Spleen (tissue), 7 donors: ENCODE data around the gene FZD4.

Experiments
- POLR2A ChIP-seq, 3 donors: fragments of 450-650 bp; IDR thresholded peaks; one replicate each; pipeline ENCODE4 v1.5.1; 2017; ENCODE audit warnings: antibody characterized with exemption in 3 of 3, mild to moderate bottlenecking in 1 of 3
- POLR2AphosphoS5 ChIP-seq, 3 donors: sonication (generic); formaldehyde crosslinking; IDR thresholded peaks; one replicate each; pipeline ENCODE4 v1.5.1; 2017; ENCODE audit warnings: antibody characterized with exemption in 3 of 3
- TF ChIP-seq, protein P1 (sequence below), 11 experiments: fragments of 200-600 bp in 7 of 11; fragments of 450-650 bp in 4 of 11; sonication (generic) in 4 of 11; IDR thresholded peaks in 8 of 11; conservative IDR thresholded peaks in 3 of 11; 1 replicate in 7 of 11; 2 replicates in 4 of 11; pipeline versions ENCODE4 v1.4.0 to v1.8.0; 2016 to 2021; ENCODE audit warnings: antibody characterized with exemption in 11 of 11, inconsistent platforms in 4 of 11, mild to moderate bottlenecking in 1 of 11
- donor health status: DM: no; HTN: no; CAD: no; lungs with moderate emphysema.
- donor health status: DM: no; HTN: no; CAD: no.
- donor health status: DM: no; HTN: no; CAD: no.

DNA sequence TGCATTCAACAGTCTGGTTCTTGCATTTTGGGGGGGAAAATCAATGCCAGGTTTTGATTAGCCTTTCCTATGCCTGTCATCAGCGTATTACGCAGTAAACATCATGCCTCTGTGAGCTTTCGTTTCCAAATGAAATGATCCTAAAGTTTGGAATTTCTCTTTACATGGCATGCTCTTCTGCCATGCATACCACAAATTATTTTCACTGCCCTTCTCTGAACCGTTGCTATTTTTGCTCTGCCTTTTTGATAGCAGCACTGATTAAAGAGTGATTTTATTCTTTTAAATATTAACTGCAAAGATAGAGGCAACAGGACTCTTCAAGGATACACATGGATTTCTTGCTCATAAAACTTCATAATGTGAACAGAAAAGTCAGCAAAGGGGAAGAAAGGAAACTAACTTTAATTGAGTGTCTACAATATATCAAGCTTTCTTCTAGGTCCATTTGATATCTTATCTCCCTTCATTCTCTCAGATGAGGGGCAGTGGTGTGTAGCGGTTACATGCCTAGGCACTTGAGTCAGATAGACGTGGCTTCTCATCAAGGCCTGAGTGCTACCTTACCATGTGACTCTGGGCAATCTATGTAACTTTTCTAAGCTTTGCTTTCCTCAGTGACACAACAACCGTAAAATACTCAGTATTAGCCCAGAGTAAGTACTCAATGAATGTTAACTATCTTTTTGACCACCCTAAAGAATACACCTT lies 25.0 kb upstream of the FZD4 start:
- TF ChIP-seq, protein P1, sequence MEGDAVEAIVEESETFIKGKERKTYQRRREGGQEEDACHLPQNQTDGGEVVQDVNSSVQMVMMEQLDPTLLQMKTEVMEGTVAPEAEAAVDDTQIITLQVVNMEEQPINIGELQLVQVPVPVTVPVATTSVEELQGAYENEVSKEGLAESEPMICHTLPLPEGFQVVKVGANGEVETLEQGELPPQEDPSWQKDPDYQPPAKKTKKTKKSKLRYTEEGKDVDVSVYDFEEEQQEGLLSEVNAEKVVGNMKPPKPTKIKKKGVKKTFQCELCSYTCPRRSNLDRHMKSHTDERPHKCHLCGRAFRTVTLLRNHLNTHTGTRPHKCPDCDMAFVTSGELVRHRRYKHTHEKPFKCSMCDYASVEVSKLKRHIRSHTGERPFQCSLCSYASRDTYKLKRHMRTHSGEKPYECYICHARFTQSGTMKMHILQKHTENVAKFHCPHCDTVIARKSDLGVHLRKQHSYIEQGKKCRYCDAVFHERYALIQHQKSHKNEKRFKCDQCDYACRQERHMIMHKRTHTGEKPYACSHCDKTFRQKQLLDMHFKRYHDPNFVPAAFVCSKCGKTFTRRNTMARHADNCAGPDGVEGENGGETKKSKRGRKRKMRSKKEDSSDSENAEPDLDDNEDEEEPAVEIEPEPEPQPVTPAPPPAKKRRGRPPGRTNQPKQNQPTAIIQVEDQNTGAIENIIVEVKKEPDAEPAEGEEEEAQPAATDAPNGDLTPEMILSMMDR (IDR thresholded peaks at IDR 0.05 in 8 of 11, conservative IDR thresholded peaks at IDR 0.05 in 3 of 11) = no peak
- TF ChIP-seq POLR2AphosphoS5 (IDR thresholded peaks at IDR 0.05) (no peak), POLR2A (IDR thresholded peaks at IDR 0.05) (no peak)
